ENCODE measurements around the gene SORCS1.

Gene SORCS1

GRCh38 chr10:106920538-106920937, 244.0 kb downstream of the SORCS1 start:
- Histone ChIP-seq H3K27me3 (ENCODE audit: low read length) (no peaks in the 10 kb centered on the region), H3K4me3 (ENCODE audit: insufficient read depth, low read length, poor library complexity, severe bottlenecking) (no peak overlapping the region), H3F3A (ENCODE audit: insufficient read depth) (no peaks in the 10 kb centered on the region), H3K36me3 (ENCODE audit: low read length) (no peaks in the 10 kb centered on the region), H4K20me1 (ENCODE audit: low read depth, low read length) (no peaks in the 10 kb centered on the region), H3K79me2 (ENCODE audit: insufficient read depth, low read length) (no peaks in the 10 kb centered on the region), H3K27ac (ENCODE audit: low read depth, low read length) (no peak overlapping the region), H3K9me2 (replicated peaks; ENCODE audit: insufficient read depth, low read length) (no peaks in the 10 kb centered on the region), H3K9me3 (ENCODE audit: insufficient read depth, low read length) (no peaks in the 10 kb centered on the region), H3K4me2 (ENCODE audit: low read depth, low read length, poor library complexity, severe bottlenecking) (no peak overlapping the region), H3K9ac (ENCODE audit: low read length) (no peak overlapping the region), H2AFZ (ENCODE audit: low read depth, low read length, severe bottlenecking) (no peak overlapping the region)
- TF ChIP-seq, protein P1, sequence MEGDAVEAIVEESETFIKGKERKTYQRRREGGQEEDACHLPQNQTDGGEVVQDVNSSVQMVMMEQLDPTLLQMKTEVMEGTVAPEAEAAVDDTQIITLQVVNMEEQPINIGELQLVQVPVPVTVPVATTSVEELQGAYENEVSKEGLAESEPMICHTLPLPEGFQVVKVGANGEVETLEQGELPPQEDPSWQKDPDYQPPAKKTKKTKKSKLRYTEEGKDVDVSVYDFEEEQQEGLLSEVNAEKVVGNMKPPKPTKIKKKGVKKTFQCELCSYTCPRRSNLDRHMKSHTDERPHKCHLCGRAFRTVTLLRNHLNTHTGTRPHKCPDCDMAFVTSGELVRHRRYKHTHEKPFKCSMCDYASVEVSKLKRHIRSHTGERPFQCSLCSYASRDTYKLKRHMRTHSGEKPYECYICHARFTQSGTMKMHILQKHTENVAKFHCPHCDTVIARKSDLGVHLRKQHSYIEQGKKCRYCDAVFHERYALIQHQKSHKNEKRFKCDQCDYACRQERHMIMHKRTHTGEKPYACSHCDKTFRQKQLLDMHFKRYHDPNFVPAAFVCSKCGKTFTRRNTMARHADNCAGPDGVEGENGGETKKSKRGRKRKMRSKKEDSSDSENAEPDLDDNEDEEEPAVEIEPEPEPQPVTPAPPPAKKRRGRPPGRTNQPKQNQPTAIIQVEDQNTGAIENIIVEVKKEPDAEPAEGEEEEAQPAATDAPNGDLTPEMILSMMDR (IDR thresholded peaks at IDR 0.05; ENCODE audit: insufficient read depth, low read length, poor library complexity, severe bottlenecking): no peak
- no peak for TF ChIP-seq EZH2phosphoT487 (conservative IDR thresholded peaks at IDR 0.05; ENCODE audit: low read length)

GRCh38 chr10:106919871-106920282, 244.6 kb downstream of the SORCS1 start:
- no peaks in the 10 kb centered on the region for H3K9me2 ChIP-seq (replicated peaks; ENCODE audit: insufficient read depth, low read length)
- no peak overlapping the region for H3K27ac ChIP-seq (ENCODE audit: low read depth, low read length)
- no peaks in the 10 kb centered on the region for H3F3A ChIP-seq (ENCODE audit: insufficient read depth)
- H3K79me2 ChIP-seq (ENCODE audit: insufficient read depth, low read length): no peaks in the 10 kb centered on the region
- no peaks in the 10 kb centered on the region for H3K9me3 ChIP-seq (ENCODE audit: insufficient read depth, low read length)
- no peak overlapping the region for H2AFZ ChIP-seq (ENCODE audit: low read depth, low read length, severe bottlenecking)
- TF ChIP-seq EZH2phosphoT487 (conservative IDR thresholded peaks at IDR 0.05; ENCODE audit: low read length): no peak
- TF ChIP-seq, protein P1 (IDR thresholded peaks at IDR 0.05; ENCODE audit: insufficient read depth, low read length, poor library complexity, severe bottlenecking): no peak
- H4K20me1 ChIP-seq (ENCODE audit: low read depth, low read length): no peaks in the 10 kb centered on the region
- no peak overlapping the region for H3K9ac ChIP-seq (ENCODE audit: low read length)
- H3K36me3 ChIP-seq (ENCODE audit: low read length): no peaks in the 10 kb centered on the region
- no peaks in the 10 kb centered on the region for H3K27me3 ChIP-seq (ENCODE audit: low read length)
- no peak overlapping the region for H3K4me2 ChIP-seq (ENCODE audit: low read depth, low read length, poor library complexity, severe bottlenecking)
- no peak overlapping the region for H3K4me3 ChIP-seq (ENCODE audit: insufficient read depth, low read length, poor library complexity, severe bottlenecking)

DNA sequence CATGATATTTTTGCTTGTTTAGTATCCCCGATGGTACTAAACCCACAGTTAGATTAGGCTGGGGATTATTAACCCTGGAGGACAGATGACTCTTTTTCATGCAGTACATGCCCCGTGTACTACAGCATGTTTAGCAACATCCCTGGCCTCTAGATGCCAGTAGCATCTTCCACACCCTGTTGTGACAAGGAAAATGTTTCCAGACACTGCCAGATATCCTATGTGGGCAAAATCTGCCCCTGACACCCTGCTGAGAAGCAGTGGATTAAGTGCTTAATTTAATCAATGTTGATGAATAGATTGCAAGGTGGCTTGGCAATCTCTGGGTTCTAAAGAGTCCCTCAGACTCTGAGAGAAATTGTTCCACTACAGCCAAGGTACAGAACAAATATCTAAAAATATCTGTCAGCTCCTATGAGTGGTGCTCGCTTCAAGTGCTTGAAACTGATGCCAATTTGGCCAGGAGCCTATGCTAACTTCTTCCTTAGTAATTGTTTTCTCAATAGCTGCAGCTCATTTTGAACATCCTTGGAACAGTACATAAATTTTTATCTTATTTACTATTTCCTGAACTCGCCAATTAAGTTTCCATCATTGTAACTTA, 247.0 kb downstream of the SORCS1 start:
- no peak for TF ChIP-seq EZH2phosphoT487 (conservative IDR thresholded peaks at IDR 0.05; ENCODE audit: low read length)
- TF ChIP-seq, protein P1 (IDR thresholded peaks at IDR 0.05; ENCODE audit: insufficient read depth, low read length, poor library complexity, severe bottlenecking): no peak

More for the DNA sequence above, 247.0 kb downstream of the SORCS1 start:
- no peaks in the 10 kb centered on the region for H3K27me3 ChIP-seq (ENCODE audit: low read length)
- H3K9me3 ChIP-seq (ENCODE audit: insufficient read depth, low read length): no peaks in the 10 kb centered on the region
- no peaks in the 10 kb centered on the region for H3K9me2 ChIP-seq (replicated peaks; ENCODE audit: insufficient read depth, low read length)
- H4K20me1 ChIP-seq (ENCODE audit: low read depth, low read length): no peaks in the 10 kb centered on the region
- H3F3A ChIP-seq (ENCODE audit: insufficient read depth): no peaks in the 10 kb centered on the region
- H3K9ac ChIP-seq (ENCODE audit: low read length): no peak overlapping the region
- H3K79me2 ChIP-seq (ENCODE audit: insufficient read depth, low read length): no peaks in the 10 kb centered on the region
- no peak overlapping the region for H3K4me3 ChIP-seq (ENCODE audit: insufficient read depth, low read length, poor library complexity, severe bottlenecking)
- no peak overlapping the region for H2AFZ ChIP-seq (ENCODE audit: low read depth, low read length, severe bottlenecking)
- no peak overlapping the region for H3K27ac ChIP-seq (ENCODE audit: low read depth, low read length)
- H3K36me3 ChIP-seq (ENCODE audit: low read length): no peaks in the 10 kb centered on the region
- H3K4me2 ChIP-seq (ENCODE audit: low read depth, low read length, poor library complexity, severe bottlenecking): no peak overlapping the region
